HG02763 (cell line): Measurements from ENCODE around the gene STIM1.
"Not testable (repeated sequence)": the region's sequence is repeated elsewhere in the genome, so short reads cannot be mapped to it uniquely, and the experiment has no call there.

ENCODE experiments used
- ATAC-seq: cut with Tn5 transposase; IDR thresholded peaks from one replicate; pipeline ENCODE4 v1.9.1; 2021; ENCODE audit warnings: mild to moderate bottlenecking, moderate library complexity; ENCODE audit not compliant: unreplicated experiment

Gene STIM1

GRCh38 chr11:4016602-4017001 lies 161.1 kb downstream of the STIM1 start:
- not testable (repeated sequence) for ATAC-seq

DNA sequence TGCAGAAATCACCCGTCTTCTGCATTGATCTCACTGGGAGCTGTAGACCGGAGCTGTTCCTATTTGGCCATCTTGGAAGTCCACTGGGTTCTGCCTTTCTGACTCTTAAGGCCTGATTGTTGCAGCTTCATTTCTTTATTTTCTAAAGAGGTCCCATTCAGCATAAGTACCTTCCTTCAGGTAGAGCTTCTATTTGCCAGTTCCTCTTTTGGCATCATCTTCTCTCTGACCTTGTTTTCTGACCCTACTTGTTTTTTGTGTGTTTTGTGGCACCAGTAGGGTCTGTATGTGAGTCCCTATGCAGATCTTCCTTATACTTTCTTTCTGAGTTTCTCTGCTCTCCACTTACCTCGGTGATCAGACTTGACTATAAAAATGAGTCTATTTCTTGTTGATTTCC lies 161.7 kb downstream of the STIM1 start:
- ATAC-seq: no peak

GRCh38 chr11:4018641-4019040 lies 163.2 kb downstream of the STIM1 start:
- ATAC-seq: no peak

- no peak for ATAC-seq
Observed at GRCh38 chr11:4019891-4020290, 164.4 kb downstream of the STIM1 start.

DNA sequence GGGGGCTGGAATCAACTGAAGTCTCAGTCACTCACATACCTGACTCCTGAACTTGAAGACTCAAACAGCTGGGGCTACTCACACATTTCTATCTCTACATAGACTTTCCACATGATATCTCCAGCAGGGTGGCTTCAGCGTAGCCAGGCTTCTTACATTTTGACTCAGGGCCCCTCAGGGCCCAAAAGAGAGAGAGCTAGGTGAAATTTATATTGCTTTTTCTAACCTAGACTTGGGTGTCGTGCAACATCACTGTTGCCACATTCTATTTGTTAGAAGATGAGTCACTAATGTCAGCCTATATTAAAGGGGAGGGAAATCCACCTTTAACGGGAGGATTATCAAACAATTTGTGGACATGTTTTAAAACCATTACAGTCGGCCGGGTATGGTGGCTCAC lies 167.2 kb downstream of the STIM1 start:
- no peak for ATAC-seq

GRCh38 chr11:4025248-4025966 lies 169.9 kb downstream of the STIM1 start:
- no peak for ATAC-seq

DNA sequence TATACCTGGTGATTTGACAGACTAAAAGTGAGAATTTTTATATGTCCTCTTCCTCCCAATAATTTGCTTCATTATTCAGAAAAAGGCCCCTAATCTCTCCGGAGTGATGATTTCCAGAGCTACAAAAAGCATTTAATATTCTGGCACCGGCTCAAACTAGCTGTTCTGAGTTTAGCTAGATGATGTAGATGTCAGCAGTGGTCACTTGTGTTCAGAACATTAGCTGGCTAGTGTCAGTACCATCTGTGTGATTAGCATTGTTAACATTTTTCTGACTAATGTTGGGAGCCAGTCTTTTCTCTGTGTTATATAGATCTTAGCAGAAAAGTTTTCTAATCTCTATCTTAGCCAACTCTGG lies 170.5 kb downstream of the STIM1 start:
- ATAC-seq: no peak

GRCh38 chr11:4026389-4026788 lies 170.9 kb downstream of the STIM1 start:
- no peak for ATAC-seq

GRCh38 chr11:4027746-4028145 lies 172.3 kb downstream of the STIM1 start:
- no peak for ATAC-seq

- ATAC-seq: no peak
Observed at GRCh38 chr11:4030197-4030596, 174.7 kb downstream of the STIM1 start.

- ATAC-seq: no peak
Observed at GRCh38 chr11:4032097-4032496, 176.6 kb downstream of the STIM1 start.

GRCh38 chr11:4035985-4036384 lies 180.5 kb downstream of the STIM1 start:
- no peak for ATAC-seq

DNA sequence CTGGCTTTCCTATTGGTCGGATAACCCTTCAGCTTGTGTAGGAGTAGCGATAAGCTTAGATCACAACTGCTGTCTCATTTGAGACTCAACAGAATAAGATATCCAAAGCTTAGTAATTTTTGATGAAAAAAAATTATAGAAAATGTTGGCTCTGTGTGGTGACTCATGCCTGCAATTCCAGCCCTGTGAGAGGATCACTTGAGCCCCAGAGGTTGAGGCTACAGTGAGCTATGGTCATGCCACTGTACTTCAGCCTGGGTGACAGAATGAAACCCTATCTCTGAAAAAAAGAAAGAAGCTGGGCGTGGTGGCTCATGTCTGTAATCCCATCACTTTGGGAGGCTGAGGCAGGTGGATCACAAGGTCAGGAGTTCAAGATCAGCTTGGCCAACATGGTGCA lies 183.5 kb downstream of the STIM1 start:
- no peak for ATAC-seq

- ATAC-seq: no peak
Observed at GRCh38 chr11:4040461-4040860, 185.0 kb downstream of the STIM1 start.

GRCh38 chr11:4041731-4042391 lies 186.4 kb downstream of the STIM1 start:
- ATAC-seq: no peak

GRCh38 chr11:4044976-4045646 lies 189.6 kb downstream of the STIM1 start:
- no peak for ATAC-seq

DNA sequence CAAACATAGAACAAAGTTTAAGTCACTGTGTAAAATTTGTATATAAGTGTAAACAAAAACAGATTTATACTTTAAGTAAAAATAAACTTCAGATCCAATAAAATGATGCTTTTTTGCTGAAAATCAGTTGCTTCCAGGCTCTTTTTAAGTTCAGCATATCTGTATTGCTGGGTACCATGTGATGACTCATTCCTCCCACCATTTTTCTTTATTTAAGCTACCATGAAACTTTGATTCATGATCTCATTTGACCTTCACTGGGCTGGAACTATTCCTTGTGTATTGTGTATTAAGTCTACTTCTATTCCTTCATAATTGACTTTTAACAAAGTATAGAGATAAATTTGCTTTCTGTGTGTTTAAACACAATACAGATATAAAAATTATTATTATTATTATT lies 192.9 kb downstream of the STIM1 start:
- ATAC-seq: no peak

DNA sequence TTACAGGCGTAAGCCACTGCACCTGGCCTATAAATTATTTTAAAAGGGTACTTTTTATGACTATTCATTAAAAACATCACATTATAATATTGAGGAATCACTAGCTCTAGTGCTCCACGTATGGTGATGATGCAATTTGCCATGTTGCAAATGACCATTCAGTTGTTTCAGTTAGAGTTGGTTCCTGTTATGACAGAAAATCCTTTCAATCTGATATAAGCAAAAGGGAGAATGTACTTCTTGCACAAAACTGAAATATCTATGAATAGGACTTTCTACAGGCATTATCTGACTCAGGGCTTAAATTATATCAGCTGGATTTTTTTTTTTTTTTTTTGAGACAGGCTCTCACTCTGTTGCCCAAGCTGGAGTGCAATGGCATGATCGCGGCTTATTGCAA lies 193.5 kb downstream of the STIM1 start:
- no peak for ATAC-seq

GRCh38 chr11:4050138-4050537 lies 194.7 kb downstream of the STIM1 start:
- ATAC-seq: no peak

DNA sequence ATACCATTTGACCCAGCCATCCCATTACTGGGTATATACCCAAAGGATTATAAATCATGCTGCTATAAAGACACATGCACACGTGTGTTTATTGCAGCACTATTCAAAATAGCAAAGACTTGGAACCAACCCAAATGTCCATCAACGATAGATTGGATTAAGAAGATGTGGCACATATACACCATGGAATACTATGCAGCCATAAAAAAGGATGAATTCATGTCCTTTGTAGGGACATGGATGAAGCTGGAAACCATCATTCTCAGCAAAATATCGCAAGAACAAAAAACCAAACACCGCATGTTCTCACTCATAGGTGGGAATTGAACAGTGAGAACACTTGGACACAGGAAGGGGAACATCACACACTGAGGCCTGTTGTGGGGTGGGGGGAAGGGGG lies 197.7 kb downstream of the STIM1 start:
- not testable (repeated sequence) for ATAC-seq

DNA sequence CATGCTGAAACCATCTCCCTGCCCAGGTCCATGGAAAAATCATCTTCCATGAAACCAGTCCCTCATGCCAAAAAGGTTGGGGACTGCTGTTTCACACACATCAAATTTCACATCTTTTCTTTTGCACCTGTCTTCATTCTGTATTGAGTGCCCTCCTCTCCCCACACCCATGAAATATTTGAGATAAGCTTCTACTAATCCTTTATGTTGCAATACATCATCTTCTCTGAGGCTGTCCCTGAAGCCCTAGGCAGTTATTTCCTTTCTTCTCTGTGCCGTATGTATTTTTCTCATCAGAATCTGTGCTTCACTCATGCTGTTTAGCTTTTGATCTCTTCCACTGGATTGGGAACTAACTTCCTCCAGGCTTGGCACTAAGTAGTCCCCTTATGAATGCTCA lies 199.2 kb downstream of the STIM1 start:
- no peak for ATAC-seq

DNA sequence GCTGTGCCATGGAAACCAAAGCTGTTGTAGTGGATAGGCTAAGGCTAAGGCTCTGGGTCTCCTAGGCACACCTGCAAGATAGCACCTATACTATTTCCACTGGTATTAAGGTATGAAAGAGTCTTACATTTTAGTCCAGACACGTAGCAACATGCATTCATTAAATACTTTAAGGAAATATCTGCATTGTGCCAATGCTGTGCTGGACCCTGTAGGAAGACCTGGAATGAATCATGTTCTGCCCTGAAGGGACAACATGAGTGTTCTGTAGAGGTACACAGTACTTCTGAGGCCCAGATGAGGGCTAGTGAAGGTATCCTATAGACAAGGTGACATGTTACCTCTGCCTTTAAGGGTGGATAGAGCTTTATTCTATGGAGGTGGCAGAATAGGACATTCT lies 204.0 kb downstream of the STIM1 start:
- ATAC-seq: no peak
